ENCODE data around the gene TOX2. TPM values are rescaled to one million over a fixed set of nuclear protein-coding genes. Genes with fewer than 3 reads are reported as not detected.

The TOX2 gene
- polyA plus RNA-seq, 3 donors = 0.39 to 0.56 (median 0.47) TPM

- peaks cover 13% of the 10 kb centered on the region for H3K4me1 Mint-ChIP-seq
- no peaks in the 10 kb centered on the region for H3K36me3 Mint-ChIP-seq
- Histone ChIP-seq H3K79me2 (ENCODE audit: insufficient read depth, low read length) (no peaks in the 10 kb centered on the region), H3K27ac (ENCODE audit: low read depth in 1 of 2, low read length in 2 of 2) (no peak overlapping the region), H3K4me3 (replicated peaks in 1 of 3; ENCODE audit: low read depth in 2 of 3, low read length in 3 of 3) (no peak overlapping the region), H3K27me3 (ENCODE audit: control insufficient read depth in 2 of 2, insufficient read depth in 2 of 2, low read length in 2 of 2) (peaks cover 2 to 24% of the 10 kb centered on the region in 2 donors), H3K9me3 (replicated peaks in 1 of 2; ENCODE audit: control insufficient read depth in 1 of 2, insufficient read depth in 1 of 2, low read length in 2 of 2) (no peaks in the 10 kb centered on the region), H4K20me1 (ENCODE audit: insufficient read depth, low read length) (no peaks in the 10 kb centered on the region), H2AFZ (ENCODE audit: insufficient read depth, low read depth, low read length, poor library complexity, severe bottlenecking) (no peak overlapping the region), H3K4me1 (ENCODE audit: control insufficient read depth in 1 of 2, insufficient read depth in 2 of 2, low read length in 2 of 2) (peaks cover 8 to 10% of the 10 kb centered on the region in 2 donors), H3K4me2 (replicated peaks; ENCODE audit: extremely low read depth, low read length, poor library complexity, severe bottlenecking) (no peak overlapping the region), H3K36me3 (replicated peaks in 1 of 2; ENCODE audit: control insufficient read depth in 1 of 2, insufficient read depth in 2 of 2, low read length in 2 of 2) (no peaks in the 10 kb centered on the region), H3K9ac (ENCODE audit: insufficient read depth, low read length, poor library complexity, severe bottlenecking) (no peak overlapping the region)
- peak overlapping the region in 1 of 2 donors; percentile 63 for H3K4me3 Mint-ChIP-seq
- peaks cover 15 to 19% (median 19%) of the 10 kb centered on the region in 3 donors for H3K27me3 Mint-ChIP-seq (ENCODE audit: low read depth in 3 of 3)
- no peak for TF ChIP-seq CTCF (IDR thresholded peaks at IDR 0.05)
- H3K27ac Mint-ChIP-seq = no peak overlapping the region
- WGBS (ENCODE audit: insufficient coverage) = 98% methylated on average over 7 of the region's 10 CpGs
- intact Hi-C loops (cut with micrococcal nuclease) = no loop called here
- peaks cover 0 to 2% (median 0%) of the 10 kb centered on the region in 7 donors for H3K9me3 Mint-ChIP-seq
- DNase-seq = no peak
Measured at GRCh38 chr20:43971267-43971666, 56.6 kb downstream of the TOX2 start.

GRCh38 chr20:43972051-43972450 lies 57.4 kb downstream of the TOX2 start:
- Histone ChIP-seq H3K79me2 (ENCODE audit: insufficient read depth, low read length) (no peaks in the 10 kb centered on the region), H3K4me2 (replicated peaks; ENCODE audit: extremely low read depth, low read length, poor library complexity, severe bottlenecking) (no peak overlapping the region)
- 94% methylated on average over 2 of the region's 2 CpGs for WGBS (ENCODE audit: insufficient coverage)

More at GRCh38 chr20:43972051-43972450, 57.4 kb downstream of the TOX2 start:
- no peak for DNase-seq
- Mint-ChIP-seq H3K9me3 (peaks cover 0 to 2% (median 0%) of the 10 kb centered on the region in 7 donors), H3K36me3 (no peaks in the 10 kb centered on the region), H3K4me3 (no peak overlapping the region), H3K4me1 (peaks cover 18% of the 10 kb centered on the region), H3K27me3 (ENCODE audit: low read depth in 3 of 3) (peaks cover 16 to 20% (median 19%) of the 10 kb centered on the region in 3 donors), H3K27ac (no peak overlapping the region)
- Histone ChIP-seq H3K36me3 (replicated peaks in 1 of 2; ENCODE audit: control insufficient read depth in 1 of 2, insufficient read depth in 2 of 2, low read length in 2 of 2) (no peaks in the 10 kb centered on the region), H3K27me3 (ENCODE audit: control insufficient read depth in 2 of 2, insufficient read depth in 2 of 2, low read length in 2 of 2) (peaks cover 2 to 20% of the 10 kb centered on the region in 2 donors), H3K27ac (ENCODE audit: low read depth in 1 of 2, low read length in 2 of 2) (no peak overlapping the region), H3K4me1 (ENCODE audit: control insufficient read depth in 1 of 2, insufficient read depth in 2 of 2, low read length in 2 of 2) (peaks cover 16 to 18% of the 10 kb centered on the region in 2 donors), H3K4me3 (replicated peaks in 1 of 3; ENCODE audit: low read depth in 2 of 3, low read length in 3 of 3) (no peak overlapping the region), H2AFZ (ENCODE audit: insufficient read depth, low read depth, low read length, poor library complexity, severe bottlenecking) (no peak overlapping the region), H3K9ac (ENCODE audit: insufficient read depth, low read length, poor library complexity, severe bottlenecking) (no peak overlapping the region), H3K9me3 (replicated peaks in 1 of 2; ENCODE audit: control insufficient read depth in 1 of 2, insufficient read depth in 1 of 2, low read length in 2 of 2) (no peaks in the 10 kb centered on the region), H4K20me1 (ENCODE audit: insufficient read depth, low read length) (no peaks in the 10 kb centered on the region)
- TF ChIP-seq CTCF (IDR thresholded peaks at IDR 0.05) = no peak
- intact Hi-C loops (cut with micrococcal nuclease) = no loop called here
